ENCODE data around the gene USP40. TPM values are rescaled to one million over a fixed set of nuclear protein-coding genes. Genes with fewer than 3 reads are reported as not detected.
A peak's percentile ranks its signal among the peaks of the same experiment; 100 is the strongest.

The USP40 gene
- polyA plus RNA-seq, 3 donors, result 4.0 to 13.5 (median 5.1) TPM

DNA sequence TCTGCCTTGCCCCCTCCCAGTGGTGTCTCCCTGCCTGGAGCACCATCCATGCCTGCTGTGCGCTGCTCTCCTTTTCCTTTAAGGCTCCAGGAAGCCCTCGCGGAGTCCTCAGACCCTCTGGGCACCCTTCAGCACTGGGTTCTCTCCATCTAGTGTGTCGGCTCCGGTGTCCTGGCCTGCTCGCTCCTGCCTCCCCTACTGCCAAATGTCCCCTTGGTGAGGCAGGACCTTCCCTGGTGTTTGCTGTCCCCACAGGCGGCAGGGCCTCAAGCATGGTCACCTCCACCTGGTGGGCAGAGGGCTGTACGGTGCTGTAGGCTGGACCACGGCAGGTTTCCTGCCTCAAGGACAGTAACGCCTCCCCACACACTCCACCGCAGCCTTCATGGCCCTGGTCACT, 122.1 kb downstream of the USP40 start:
- H3K9me3 Mint-ChIP-seq, result no peaks in the 10 kb centered on the region
- Histone ChIP-seq H3K27me3 (ENCODE audit: control insufficient read depth in 2 of 2, insufficient read depth in 2 of 2, low read length in 2 of 2) (no peaks in the 10 kb centered on the region), H3K36me3 (replicated peaks in 1 of 2; ENCODE audit: control insufficient read depth in 1 of 2, insufficient read depth in 2 of 2, low read length in 2 of 2) (peaks cover 94 to 100% of the 10 kb centered on the region in 2 donors), H4K20me1 (ENCODE audit: insufficient read depth, low read length) (peaks cover 67% of the 10 kb centered on the region), H3K79me2 (ENCODE audit: insufficient read depth, low read length) (peaks cover 12% of the 10 kb centered on the region), H2AFZ (ENCODE audit: insufficient read depth, low read depth, low read length, poor library complexity, severe bottlenecking) (no peak overlapping the region), H3K9ac (ENCODE audit: insufficient read depth, low read length, poor library complexity, severe bottlenecking) (no peak overlapping the region), H3K4me1 (ENCODE audit: control insufficient read depth in 1 of 2, insufficient read depth in 2 of 2, low read length in 2 of 2) (no peaks in the 10 kb centered on the region), H3K4me2 (replicated peaks; ENCODE audit: extremely low read depth, low read length, poor library complexity, severe bottlenecking) (no peak overlapping the region), H3K4me3 (replicated peaks in 1 of 3; ENCODE audit: low read depth in 2 of 3, low read length in 3 of 3) (no peak overlapping the region), H3K9me3 (replicated peaks in 1 of 2; ENCODE audit: control insufficient read depth in 1 of 2, insufficient read depth in 1 of 2, low read length in 2 of 2) (no peaks in the 10 kb centered on the region), H3K27ac (ENCODE audit: low read depth in 1 of 2, low read length in 2 of 2) (peak overlapping the region in 1 of 2 donors; percentile 48)
- WGBS (ENCODE audit: insufficient coverage), result 99% methylated on average over 7 of the region's 11 CpGs
- H3K27ac Mint-ChIP-seq, result peak overlapping the region in 3 of 7 donors; percentile 38 to 64 (median 38)
- intact Hi-C loops (cut with micrococcal nuclease), result no loop called here
- H3K4me1 Mint-ChIP-seq, result no peaks in the 10 kb centered on the region
- H3K36me3 Mint-ChIP-seq, result peaks cover 89 to 98% of the 10 kb centered on the region in 2 donors
- peaks cover 0 to 2% (median 0%) of the 10 kb centered on the region in 3 donors for H3K27me3 Mint-ChIP-seq (ENCODE audit: low read depth in 3 of 3)
- no peak for DNase-seq
- H3K4me3 Mint-ChIP-seq, result no peak overlapping the region
- TF ChIP-seq, protein P1, sequence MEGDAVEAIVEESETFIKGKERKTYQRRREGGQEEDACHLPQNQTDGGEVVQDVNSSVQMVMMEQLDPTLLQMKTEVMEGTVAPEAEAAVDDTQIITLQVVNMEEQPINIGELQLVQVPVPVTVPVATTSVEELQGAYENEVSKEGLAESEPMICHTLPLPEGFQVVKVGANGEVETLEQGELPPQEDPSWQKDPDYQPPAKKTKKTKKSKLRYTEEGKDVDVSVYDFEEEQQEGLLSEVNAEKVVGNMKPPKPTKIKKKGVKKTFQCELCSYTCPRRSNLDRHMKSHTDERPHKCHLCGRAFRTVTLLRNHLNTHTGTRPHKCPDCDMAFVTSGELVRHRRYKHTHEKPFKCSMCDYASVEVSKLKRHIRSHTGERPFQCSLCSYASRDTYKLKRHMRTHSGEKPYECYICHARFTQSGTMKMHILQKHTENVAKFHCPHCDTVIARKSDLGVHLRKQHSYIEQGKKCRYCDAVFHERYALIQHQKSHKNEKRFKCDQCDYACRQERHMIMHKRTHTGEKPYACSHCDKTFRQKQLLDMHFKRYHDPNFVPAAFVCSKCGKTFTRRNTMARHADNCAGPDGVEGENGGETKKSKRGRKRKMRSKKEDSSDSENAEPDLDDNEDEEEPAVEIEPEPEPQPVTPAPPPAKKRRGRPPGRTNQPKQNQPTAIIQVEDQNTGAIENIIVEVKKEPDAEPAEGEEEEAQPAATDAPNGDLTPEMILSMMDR (IDR thresholded peaks at IDR 0.05), result no peak

DNA sequence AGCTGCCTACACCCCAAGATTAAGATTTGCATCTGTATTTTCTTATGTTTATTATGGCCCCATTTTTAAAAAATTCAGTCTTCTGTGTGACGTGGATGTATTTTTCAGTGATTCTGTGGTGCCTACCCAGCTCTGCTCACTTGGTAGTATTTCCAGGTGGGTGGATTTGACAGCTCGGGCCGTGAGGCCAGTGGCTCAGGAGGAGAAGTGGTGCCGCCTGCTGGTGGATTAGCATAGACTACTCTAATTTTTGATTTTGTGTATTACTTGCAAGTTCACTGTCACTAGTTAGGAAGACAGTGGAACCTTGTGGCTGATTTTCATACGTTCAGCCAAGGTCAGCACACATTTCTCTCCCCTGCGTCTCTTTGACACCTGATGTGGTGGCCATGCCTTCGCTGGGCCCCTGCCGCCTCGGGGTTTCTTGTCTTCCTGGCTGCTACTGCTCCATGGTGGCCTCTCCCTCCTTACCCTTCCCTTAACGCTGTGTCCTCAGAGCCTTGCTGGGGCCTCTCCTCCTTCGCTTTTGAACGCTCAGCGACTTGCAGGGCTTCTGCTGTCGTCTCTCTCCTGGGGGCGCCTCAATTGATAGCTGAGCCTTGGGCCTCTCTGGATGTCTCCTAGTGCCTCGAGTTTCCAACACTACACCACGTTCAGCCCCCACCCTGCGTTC, 122.9 kb downstream of the USP40 start:
- Histone ChIP-seq H3K4me1 (ENCODE audit: control insufficient read depth in 1 of 2, insufficient read depth in 2 of 2, low read length in 2 of 2) (no peaks in the 10 kb centered on the region), H3K9ac (ENCODE audit: insufficient read depth, low read length, poor library complexity, severe bottlenecking) (no peak overlapping the region), H3K4me2 (replicated peaks; ENCODE audit: extremely low read depth, low read length, poor library complexity, severe bottlenecking) (no peak overlapping the region), H3K27ac (ENCODE audit: low read depth in 1 of 2, low read length in 2 of 2) (peak overlapping the region in 1 of 2 donors; percentile 48), H3K27me3 (ENCODE audit: control insufficient read depth in 2 of 2, insufficient read depth in 2 of 2, low read length in 2 of 2) (no peaks in the 10 kb centered on the region), H3K4me3 (replicated peaks in 1 of 3; ENCODE audit: low read depth in 2 of 3, low read length in 3 of 3) (no peak overlapping the region), H3K9me3 (replicated peaks in 1 of 2; ENCODE audit: control insufficient read depth in 1 of 2, insufficient read depth in 1 of 2, low read length in 2 of 2) (no peaks in the 10 kb centered on the region), H4K20me1 (ENCODE audit: insufficient read depth, low read length) (peaks cover 73% of the 10 kb centered on the region), H3K79me2 (ENCODE audit: insufficient read depth, low read length) (peaks cover 16% of the 10 kb centered on the region), H3K36me3 (replicated peaks in 1 of 2; ENCODE audit: control insufficient read depth in 1 of 2, insufficient read depth in 2 of 2, low read length in 2 of 2) (peaks cover 94 to 100% of the 10 kb centered on the region in 2 donors), H2AFZ (ENCODE audit: insufficient read depth, low read depth, low read length, poor library complexity, severe bottlenecking) (no peak overlapping the region)
- Mint-ChIP-seq H3K27ac (peak overlapping the region in 4 of 7 donors; percentile 17 to 66 (median 46)), H3K4me3 (no peak overlapping the region), H3K36me3 (peaks cover 88 to 98% of the 10 kb centered on the region in 2 donors), H3K4me1 (no peaks in the 10 kb centered on the region), H3K27me3 (ENCODE audit: low read depth in 3 of 3) (peaks cover 0 to 2% (median 0%) of the 10 kb centered on the region in 3 donors), H3K9me3 (no peaks in the 10 kb centered on the region)
- TF ChIP-seq, protein P1 (IDR thresholded peaks at IDR 0.05), result peak; percentile 70
- peak; percentile 15 to 28 (median 21) for DNase-seq
- intact Hi-C loops (cut with micrococcal nuclease), result no loop called here
- 78% methylated on average over 15 of the region's 18 CpGs for WGBS (ENCODE audit: insufficient coverage)
